Immature natural killer cell (primary cell): Measurements from ENCODE around the gene WDR93. TPM values are rescaled to one million over a fixed set of nuclear protein-coding genes. Genes with fewer than 3 reads are reported as not detected.

Experiments used
- DNase-seq, 3 donors: peaks; one replicate each; pipeline ENCODE4 v3.0.0; 2022; ENCODE audit warnings: mixed read lengths in 1 of 3
- H3K27ac Mint-ChIP-seq, 6 donors: one replicate each; pipeline ENCODE4 v1.8.0; 2020; ENCODE audit warnings: mixed read lengths in 6 of 6, mild to moderate bottlenecking in 5 of 6, inconsistent platforms in 4 of 6, moderate library complexity in 3 of 6
- H3K27me3 Mint-ChIP-seq, 3 donors: one replicate each; pipeline ENCODE4 v1.8.0; 2020 to 2021; ENCODE audit warnings: low read depth in 3 of 3, mild to moderate bottlenecking in 3 of 3, mixed read lengths in 3 of 3, moderate library complexity in 3 of 3, inconsistent platforms in 1 of 3
- H3K36me3 Mint-ChIP-seq, 3 donors: one replicate each; pipeline ENCODE4 v1.8.0; 2020; ENCODE audit warnings: mixed read lengths in 3 of 3, inconsistent platforms in 2 of 3, mild to moderate bottlenecking in 2 of 3
- H3K4me1 Mint-ChIP-seq, 2 donors: one replicate each; pipeline ENCODE4 v1.8.0; 2020; ENCODE audit warnings: inconsistent platforms in 2 of 2, mild to moderate bottlenecking in 2 of 2, mixed read lengths in 2 of 2, moderate library complexity in 1 of 2
- H3K4me3 Mint-ChIP-seq, 5 donors: one replicate each; pipeline ENCODE4 v1.8.0; 2020; ENCODE audit warnings: mild to moderate bottlenecking in 5 of 5, mixed read lengths in 5 of 5, inconsistent platforms in 3 of 5, moderate library complexity in 3 of 5
- H3K9me3 Mint-ChIP-seq, 6 donors: one replicate each; pipeline ENCODE4 v1.8.0; 2020; ENCODE audit warnings: mild to moderate bottlenecking in 6 of 6, mixed read lengths in 6 of 6, inconsistent platforms in 4 of 6, moderate library complexity in 3 of 6
- polyA plus RNA-seq, 3 donors: library from polyadenylated mRNA; unstranded; fragments of 300-500 nt; fragmentation: Illumina TruSeq; gene quantifications; one replicate each; pipeline ENCODE4 v1.2.3, GENCODE V29; 2021

Gene WDR93
- polyA plus RNA-seq, 3 donors from 2014 or later = 0.16 to 0.46 TPM; not detected in 1

DNA sequence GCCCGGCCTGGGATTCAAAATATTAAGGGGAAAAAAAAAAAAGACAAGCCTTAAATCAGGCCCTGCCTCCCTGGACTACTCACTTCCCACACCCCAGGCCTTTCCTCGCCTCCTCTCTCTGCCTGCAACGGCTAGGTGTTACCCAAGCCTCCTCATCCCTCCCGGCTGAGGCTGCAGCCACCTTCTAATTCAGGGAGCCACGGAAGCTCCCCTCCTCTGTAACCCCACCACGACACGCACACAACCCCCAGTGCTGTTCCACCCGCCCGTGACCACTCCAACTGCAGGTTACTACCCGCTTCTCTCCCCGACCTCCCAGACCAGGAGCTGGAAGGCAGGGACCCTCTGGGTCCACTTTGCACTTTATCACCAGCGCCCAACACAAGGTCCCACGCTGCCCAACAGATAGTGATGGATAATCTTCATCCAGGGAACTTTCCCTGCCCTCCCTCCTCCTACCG lies 36.3 kb upstream of the WDR93 start:
- Mint-ChIP-seq H3K4me1 (peaks cover 11 to 16% of the 10 kb centered on the region in 2 donors), H3K27me3 (peaks cover 1 to 15% (median 4%) of the 10 kb centered on the region in 3 donors), H3K9me3 (no peaks in the 10 kb centered on the region), H3K36me3 (peaks cover 0 to 5% (median 0%) of the 10 kb centered on the region in 3 donors), H3K27ac (peak overlapping the region in 1 of 6 donors; percentile 30), H3K4me3 (peak overlapping the region; percentile 61 to 83 (median 80))
- DNase-seq = no peak

- peak; percentile 32 to 47 (median 38) for DNase-seq
- Mint-ChIP-seq H3K4me1 (peaks cover 11 to 16% of the 10 kb centered on the region in 2 donors), H3K27me3 (peaks cover 1 to 15% (median 4%) of the 10 kb centered on the region in 3 donors), H3K4me3 (peak within 1 kb of the TSS; percentile 81 to 89 (median 84)), H3K27ac (peak within 1 kb of the TSS in 3 of 6 donors; percentile 22 to 62 (median 49)), H3K36me3 (peaks cover 0 to 5% (median 0%) of the 10 kb centered on the region in 3 donors), H3K9me3 (no peaks in the 10 kb centered on the region)
Measured at GRCh38 chr15:89654847-89655805, 35.5 kb upstream of the WDR93 start, which contains the start of gene KIF7. TSS of gene KIF7 (minus strand) at chr15:89655467. CDS start at chr15:89652930, 2,537 bp downstream.

GRCh38 chr15:89656116-89656815 lies 34.3 kb upstream of the WDR93 start:
- Mint-ChIP-seq H3K36me3 (peaks cover 0 to 5% (median 0%) of the 10 kb centered on the region in 3 donors), H3K9me3 (no peaks in the 10 kb centered on the region), H3K27me3 (peaks cover 1 to 21% (median 6%) of the 10 kb centered on the region in 3 donors), H3K27ac (peak overlapping the region in 1 of 6 donors; percentile 22), H3K4me3 (peak overlapping the region; percentile 76 to 89 (median 84)), H3K4me1 (peaks cover 11 to 16% of the 10 kb centered on the region in 2 donors)
- no peak for DNase-seq

DNA sequence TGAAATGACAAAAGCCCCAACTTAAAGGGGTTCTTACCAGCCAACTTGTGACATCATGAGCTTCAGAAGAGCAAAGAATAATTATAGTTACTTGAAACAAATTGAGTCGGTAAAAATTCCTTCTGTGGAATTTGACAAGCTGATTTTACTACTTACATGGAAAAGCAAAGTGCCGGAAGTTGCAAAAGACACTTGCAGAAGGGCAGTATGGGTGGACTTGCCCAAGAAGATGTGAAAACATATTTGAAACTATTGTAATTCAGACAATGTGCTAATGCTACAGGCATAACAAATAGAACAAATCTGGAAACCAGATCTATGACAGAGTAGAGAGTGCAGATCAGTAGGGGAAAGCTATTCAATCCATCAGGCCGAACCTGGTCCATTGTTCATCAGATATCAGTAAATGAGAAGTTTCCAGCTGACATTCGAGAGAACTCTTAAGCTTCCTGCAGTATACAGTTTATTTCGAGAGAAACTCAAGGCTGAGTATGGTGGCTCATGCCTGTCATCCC lies 32.9 kb upstream of the WDR93 start:
- DNase-seq = no peak
- Mint-ChIP-seq H3K36me3 (peaks cover 0 to 5% (median 0%) of the 10 kb centered on the region in 3 donors), H3K4me3 (no peak overlapping the region), H3K27ac (no peak overlapping the region), H3K4me1 (peaks cover 11 to 16% of the 10 kb centered on the region in 2 donors), H3K27me3 (peaks cover 1 to 21% (median 8%) of the 10 kb centered on the region in 3 donors), H3K9me3 (no peaks in the 10 kb centered on the region)

GRCh38 chr15:89659295-89659694 lies 31.3 kb upstream of the WDR93 start:
- Mint-ChIP-seq H3K27ac (no peak overlapping the region), H3K9me3 (no peaks in the 10 kb centered on the region), H3K4me3 (no peak overlapping the region), H3K27me3 (peaks cover 1 to 21% (median 8%) of the 10 kb centered on the region in 3 donors), H3K36me3 (peaks cover 0 to 5% (median 0%) of the 10 kb centered on the region in 3 donors), H3K4me1 (peaks cover 10 to 14% of the 10 kb centered on the region in 2 donors)
- no peak for DNase-seq

- no peaks in the 10 kb centered on the region for H3K9me3 Mint-ChIP-seq
- H3K27me3 Mint-ChIP-seq = peaks cover 6 to 18% (median 6%) of the 10 kb centered on the region in 3 donors
Measured at GRCh38 chr15:89660556-89660955, 30.1 kb upstream of the WDR93 start.

GRCh38 chr15:89662893-89663626 lies 27.6 kb upstream of the WDR93 start:
- peaks cover 6 to 10% (median 6%) of the 10 kb centered on the region in 3 donors for H3K27me3 Mint-ChIP-seq
- H3K4me1 Mint-ChIP-seq = peaks cover 5 to 6% of the 10 kb centered on the region in 2 donors
- no peak overlapping the region for H3K27ac Mint-ChIP-seq
- no peak overlapping the region for H3K4me3 Mint-ChIP-seq
- H3K36me3 Mint-ChIP-seq = no peaks in the 10 kb centered on the region
- H3K9me3 Mint-ChIP-seq = no peaks in the 10 kb centered on the region
- DNase-seq = no peak

More at GRCh38 chr15:89660556-89660955, 30.1 kb upstream of the WDR93 start:
- no peak overlapping the region for H3K27ac Mint-ChIP-seq
- DNase-seq = no peak
- H3K4me1 Mint-ChIP-seq = peaks cover 9 to 12% of the 10 kb centered on the region in 2 donors
- no peak overlapping the region for H3K4me3 Mint-ChIP-seq
- peaks cover 0 to 4% (median 0%) of the 10 kb centered on the region in 3 donors for H3K36me3 Mint-ChIP-seq

DNA sequence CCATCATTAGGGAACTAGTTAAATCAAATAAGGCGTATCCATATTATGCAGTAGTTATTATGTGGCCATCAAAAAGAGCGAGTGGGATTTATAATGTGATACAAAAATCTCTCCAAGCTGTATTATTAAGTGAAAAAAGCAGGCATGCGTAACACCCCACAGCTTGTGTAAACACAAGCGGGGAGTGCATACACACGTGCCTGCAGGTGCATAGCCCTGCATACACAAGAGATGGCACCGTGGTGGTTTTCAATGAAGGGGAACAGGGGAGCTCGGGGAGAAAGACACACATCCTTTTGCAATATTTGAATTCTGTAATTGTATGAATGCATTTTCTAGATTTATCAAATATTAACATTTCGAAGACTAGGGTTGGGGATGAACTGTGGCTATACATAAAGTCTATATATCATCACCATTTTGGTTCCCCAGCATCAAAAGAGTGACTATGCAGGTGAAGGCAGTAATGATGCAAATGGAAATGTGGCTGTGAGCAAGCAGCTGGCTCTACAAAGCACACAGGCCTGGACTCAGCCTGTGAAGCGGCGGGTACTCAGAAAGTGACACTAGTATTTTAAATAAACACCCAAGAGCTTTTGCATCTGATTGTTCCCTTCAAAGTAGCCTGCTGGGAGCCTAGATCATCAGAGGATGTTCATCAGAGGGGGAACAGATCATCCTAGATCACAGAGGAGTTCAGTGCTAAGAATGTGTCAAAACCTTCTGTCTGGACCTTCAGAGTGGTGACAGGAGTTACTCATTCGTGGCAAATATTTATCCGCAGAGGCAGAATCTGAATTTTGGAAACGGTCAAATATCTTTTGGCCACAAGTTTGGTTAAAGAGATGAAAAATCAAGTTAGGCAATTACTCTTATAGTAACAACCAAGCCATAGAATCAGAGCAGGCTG lies 25.9 kb upstream of the WDR93 start:
- no peak for DNase-seq
- Mint-ChIP-seq H3K36me3 (no peaks in the 10 kb centered on the region), H3K27ac (no peak overlapping the region), H3K9me3 (no peaks in the 10 kb centered on the region), H3K4me1 (peaks cover 5 to 6% of the 10 kb centered on the region in 2 donors), H3K27me3 (peaks cover 4 to 10% (median 5%) of the 10 kb centered on the region in 3 donors), H3K4me3 (peak overlapping the region; percentile 62 to 79 (median 74))

DNA sequence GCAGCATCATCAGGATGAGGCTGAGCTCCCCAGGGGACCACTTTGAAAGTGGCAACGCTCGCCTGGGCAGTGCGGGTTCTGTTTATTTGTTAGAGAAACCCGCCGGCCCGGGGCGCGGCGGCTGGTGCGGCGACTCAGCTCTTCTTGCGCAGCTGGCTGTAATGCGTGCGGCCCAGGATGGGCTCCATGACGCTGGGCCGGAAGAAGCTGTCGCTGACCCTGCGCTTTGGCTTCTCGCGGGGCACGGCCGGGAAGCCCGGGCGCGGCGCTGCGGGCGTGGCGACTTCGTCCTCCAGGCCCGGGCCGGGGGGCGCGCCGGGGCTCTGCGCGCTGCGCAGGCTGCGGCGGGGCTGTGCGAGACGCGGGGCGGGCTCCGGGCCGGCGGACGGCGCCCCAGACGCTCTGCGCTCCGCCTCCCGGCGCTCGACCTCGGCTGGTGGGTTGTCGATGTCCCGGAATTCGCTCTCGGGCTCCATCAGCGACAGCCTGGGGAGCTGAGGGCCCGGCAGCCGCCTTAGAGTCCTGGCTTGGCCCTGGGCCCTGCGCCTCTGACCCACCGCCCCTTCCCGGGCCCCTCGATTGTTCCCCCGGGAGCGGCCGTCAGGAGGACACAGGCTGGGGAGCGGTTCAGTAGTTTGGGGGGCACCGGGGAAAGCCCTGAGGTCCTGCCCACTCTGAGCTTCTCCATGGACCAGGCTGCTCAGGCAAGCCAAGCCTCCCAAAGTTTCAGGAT lies 25.0 kb upstream of the WDR93 start:
- Mint-ChIP-seq H3K36me3 (peaks cover 0 to 4% (median 0%) of the 10 kb centered on the region in 3 donors), H3K9me3 (no peaks in the 10 kb centered on the region), H3K27me3 (peaks cover 4 to 6% (median 6%) of the 10 kb centered on the region in 3 donors), H3K4me3 (peak overlapping the region in 4 of 5 donors; percentile 4 to 36 (median 22)), H3K27ac (no peak overlapping the region), H3K4me1 (peaks cover 5 to 6% of the 10 kb centered on the region in 2 donors)
- peak; percentile 13 to 17 (median 17) for DNase-seq

DNA sequence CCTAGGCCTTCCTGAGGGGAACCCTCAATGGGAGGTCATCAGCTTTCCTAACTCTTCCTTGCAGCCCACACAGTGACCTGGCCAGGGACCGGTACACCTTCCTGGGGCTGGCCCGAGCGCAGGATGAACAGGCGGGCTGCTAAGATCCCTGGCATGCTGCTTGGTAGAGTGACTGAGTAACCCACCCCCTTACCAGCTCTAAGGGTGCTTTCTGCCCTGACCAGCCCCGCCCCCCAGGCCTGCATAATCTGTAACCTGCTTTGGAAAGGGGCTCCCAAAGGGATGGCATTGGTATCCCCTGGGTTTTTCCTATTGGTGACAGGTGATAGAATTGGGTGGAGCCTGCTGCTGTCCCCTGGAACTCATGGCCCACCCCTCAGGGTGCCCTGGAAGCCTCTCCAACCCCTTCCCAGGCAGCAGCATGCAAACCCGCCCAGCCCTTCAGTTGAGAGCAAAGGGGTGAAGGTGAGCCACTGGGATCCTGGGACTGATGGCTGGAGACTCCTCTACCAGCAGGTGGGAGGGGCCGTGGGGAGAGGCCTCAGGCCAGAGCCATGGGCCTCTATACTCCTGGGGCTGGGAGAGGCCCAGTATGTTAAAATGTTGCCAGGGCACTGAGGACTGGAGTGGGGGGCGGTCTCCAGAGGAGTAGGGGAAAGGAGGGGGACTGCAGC lies 24.3 kb upstream of the WDR93 start:
- no peak for DNase-seq
- peak overlapping the region in 3 of 5 donors; percentile 4 to 33 (median 26) for H3K4me3 Mint-ChIP-seq
- no peaks in the 10 kb centered on the region for H3K9me3 Mint-ChIP-seq
- no peak overlapping the region for H3K27ac Mint-ChIP-seq
- peaks cover 5 to 6% of the 10 kb centered on the region in 2 donors for H3K4me1 Mint-ChIP-seq
- peaks cover 0 to 4% (median 0%) of the 10 kb centered on the region in 3 donors for H3K36me3 Mint-ChIP-seq
- H3K27me3 Mint-ChIP-seq = peaks cover under 1 to 6% (median 4%) of the 10 kb centered on the region in 3 donors
